DLD1 (cell line): Measurements from ENCODE around the gene IQSEC2.

ENCODE experiments used
- in situ Hi-C: cut with HindIII; loops from 2 replicates; pipeline ENCODE4 v1.10.0; 2017; ENCODE audit warnings: low sequenced_read_pairs

Gene IQSEC2

DNA sequence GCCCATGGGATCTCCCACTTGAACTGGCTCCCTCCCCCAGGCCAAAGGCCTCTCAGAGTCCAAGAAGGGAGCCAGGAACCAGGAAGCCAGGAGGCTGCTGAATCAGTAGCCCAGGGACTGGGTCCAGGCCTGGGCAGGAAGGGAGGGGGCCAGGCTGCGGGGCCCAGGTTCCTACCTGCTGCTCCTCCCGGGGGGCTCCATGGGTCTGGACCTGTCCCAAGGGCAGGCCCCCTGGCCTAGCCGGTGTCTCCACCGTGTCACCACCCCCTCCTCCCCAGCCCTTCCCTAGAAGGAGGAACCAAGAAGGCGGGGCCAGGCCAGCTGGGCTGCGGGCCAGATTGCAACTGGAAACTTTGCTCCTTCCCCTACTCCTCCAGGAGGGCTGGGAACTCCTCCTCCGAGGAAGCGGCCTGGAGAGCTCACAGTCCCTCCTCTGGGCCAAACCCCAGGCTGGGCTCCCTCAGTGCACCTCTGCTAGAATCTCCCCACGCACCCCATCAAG, at the start of gene IQSEC2:
Gene IQSEC2, minus strand, starts transcription at position 264 of the 502 bp plus-strand sequence.
- in situ Hi-C loops, result no loop called here

DNA sequence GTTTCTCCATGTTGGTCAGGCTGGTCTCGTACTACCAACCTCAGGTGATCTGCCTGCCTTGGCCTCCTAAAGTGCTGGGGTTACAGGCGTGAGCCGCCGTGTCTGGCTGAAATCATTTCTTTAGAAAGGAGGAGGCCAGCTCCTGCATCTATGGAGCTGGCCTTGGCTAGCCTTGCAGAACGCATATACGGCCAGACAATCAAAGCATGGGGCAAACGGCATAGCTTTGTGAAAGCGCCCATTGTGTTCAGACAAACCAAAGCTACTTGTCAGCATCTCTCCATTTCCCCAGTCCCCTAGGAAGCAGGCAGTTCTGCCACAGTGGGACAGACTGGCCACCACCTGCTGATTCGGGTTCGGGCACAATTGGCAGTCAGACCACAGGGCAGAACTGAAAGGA, 48.9 kb upstream of the IQSEC2 start:
- in situ Hi-C loops, result no loop called here

DNA sequence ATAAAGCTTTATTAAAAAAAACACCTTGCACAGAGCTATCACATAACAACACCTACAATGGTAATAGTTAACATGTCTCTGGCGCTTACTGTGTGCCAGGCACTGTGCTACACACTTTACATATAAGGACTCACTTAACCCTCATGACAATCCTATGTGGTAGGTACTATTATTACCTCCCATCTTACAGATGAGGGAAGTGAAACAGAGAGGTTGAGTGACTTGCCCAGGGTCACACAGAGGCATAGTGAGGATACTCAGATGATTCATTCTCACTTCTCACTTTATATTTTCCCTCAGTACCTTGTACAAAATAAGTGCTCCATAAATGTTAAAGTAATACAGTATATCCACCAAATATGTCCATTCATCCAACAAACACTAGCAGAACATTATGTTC, 43.4 kb upstream of the IQSEC2 start:
- in situ Hi-C loops, result no loop called here

DNA sequence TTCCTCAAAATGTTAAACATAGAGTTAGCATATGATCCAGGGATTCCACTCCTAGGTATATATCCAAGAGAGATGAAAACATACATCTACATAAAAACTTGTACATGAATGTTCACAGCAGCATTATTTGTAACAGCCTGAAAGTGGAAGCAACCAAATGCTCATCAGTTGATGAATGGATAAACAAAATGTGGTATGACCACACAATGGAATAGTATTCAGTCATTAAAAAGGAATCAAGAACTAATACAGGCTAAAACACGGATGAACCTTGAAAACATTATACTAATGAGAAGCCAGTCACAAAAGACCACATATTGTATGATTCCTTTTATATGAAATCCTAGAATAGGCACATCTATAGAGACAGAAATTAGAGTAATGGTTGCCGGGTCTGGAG, 42.7 kb upstream of the IQSEC2 start:
- in situ Hi-C loops, result no loop called here

DNA sequence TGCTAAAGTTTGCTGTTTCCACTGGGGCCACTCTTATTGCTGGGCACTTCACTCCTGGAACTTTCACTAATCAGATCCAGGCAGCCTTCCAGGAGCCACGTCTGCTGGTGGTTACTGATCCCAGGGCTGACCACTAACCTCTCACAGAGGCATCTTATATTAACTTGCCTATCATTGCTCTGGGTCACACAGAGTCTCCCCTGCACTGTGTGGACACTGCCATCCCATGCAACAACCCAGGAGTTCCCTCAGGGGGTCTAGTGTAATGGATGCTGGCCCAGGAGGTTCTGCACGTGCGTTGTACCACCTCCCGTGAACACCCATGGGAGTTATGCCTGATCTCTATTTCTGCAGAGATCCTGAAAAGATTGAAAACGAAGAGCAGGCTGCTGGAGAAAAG, 41.8 kb upstream of the IQSEC2 start:
- in situ Hi-C loops, result no loop called here

DNA sequence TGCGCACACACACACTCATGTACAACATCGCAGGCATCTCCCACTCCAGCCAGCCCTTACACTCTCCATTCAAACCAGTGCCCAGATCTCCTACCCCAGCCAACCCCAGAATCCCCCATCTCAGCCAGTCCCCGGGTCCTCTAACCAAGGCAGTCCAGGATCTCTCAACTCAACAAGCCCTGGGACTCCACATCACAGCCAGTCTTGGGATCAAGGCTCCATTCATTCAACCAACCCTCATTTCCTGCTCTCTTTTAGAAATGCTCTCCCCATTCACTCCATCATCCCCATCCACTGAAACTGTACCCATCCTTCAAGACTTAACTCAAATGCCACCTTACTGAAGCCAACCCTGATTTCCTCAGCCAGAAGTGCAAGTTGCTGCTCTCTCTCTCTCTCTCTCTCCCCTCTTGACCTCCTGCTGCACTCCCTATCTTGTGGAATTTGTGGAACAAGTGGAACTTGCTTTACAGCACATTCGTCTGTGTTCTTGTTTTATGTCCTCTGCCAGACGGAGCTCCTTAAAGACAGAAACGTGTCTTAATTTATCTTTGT, 40.6 kb upstream of the IQSEC2 start:
- in situ Hi-C loops, result no loop called here

DNA sequence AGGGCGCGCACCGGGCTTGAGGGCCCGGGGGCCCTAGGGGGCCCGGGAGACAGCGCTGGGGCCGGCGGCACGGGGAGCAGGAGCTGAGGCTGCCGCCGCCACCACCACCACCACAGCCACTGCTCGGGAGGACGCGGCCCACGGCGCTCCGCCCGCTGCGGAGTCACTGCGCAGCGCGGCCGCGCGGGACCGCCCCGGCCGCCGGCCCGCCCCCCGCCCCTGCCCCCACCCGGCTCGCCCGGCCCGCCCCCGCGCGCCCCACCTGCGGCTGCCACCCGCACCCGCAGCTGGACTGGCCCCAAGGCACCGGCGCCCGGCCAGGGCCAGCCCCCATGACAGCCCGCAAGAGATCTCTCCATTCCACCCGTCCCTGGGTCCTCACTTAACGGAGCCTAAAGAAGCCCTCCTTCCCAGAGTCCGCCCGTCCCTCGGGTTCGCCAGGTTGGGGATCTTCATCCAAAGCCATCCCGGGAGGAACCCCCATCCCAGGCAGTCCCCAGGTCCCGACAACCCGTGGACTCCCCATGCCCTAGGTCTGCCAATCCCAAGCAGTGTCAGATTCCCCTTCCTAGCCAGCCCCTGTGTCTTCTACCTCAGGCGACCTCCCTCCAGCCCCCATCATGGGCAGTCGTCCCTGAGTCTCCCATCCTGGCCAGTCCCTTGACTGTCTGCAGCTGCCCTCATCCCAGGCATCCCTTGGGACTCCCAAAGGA, 40.0 kb upstream of the IQSEC2 start:
- in situ Hi-C loops, result no loop called here

DNA sequence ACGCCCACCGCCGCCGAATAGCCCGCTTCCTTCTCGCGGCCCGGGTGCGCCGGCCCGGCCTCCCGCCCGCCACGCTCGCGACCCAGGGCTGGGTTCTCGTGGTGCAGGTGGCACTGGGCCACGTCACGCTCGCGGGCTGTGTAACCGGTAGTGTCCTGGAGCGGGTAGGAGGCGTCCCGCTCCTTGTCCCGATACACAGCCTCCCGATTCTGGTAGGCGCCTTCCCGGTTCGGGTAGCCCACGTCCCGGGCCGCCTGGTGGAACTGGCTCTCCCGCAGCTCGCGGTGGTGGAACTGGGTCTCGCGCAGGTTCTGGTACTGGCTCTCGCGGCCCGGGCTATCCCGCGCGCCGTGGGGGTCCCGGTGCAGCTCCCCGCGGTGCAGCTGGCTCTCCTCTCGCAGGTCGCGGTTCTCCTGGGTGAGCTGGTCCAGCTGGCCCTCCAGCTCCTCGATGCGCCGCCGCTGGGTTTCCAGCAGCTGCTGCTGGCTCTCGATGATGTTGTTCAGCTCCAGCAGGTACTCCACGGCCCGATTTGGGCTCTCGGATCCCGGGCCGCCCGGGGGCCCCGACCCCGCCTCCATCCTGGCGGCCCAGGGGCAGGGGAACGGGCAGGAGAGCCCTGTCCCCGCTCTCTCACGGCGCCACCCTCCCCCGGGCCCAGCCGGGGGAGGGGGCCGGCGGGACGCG, 39.3 kb upstream of the IQSEC2 start:
- in situ Hi-C loops, result no loop called here

DNA sequence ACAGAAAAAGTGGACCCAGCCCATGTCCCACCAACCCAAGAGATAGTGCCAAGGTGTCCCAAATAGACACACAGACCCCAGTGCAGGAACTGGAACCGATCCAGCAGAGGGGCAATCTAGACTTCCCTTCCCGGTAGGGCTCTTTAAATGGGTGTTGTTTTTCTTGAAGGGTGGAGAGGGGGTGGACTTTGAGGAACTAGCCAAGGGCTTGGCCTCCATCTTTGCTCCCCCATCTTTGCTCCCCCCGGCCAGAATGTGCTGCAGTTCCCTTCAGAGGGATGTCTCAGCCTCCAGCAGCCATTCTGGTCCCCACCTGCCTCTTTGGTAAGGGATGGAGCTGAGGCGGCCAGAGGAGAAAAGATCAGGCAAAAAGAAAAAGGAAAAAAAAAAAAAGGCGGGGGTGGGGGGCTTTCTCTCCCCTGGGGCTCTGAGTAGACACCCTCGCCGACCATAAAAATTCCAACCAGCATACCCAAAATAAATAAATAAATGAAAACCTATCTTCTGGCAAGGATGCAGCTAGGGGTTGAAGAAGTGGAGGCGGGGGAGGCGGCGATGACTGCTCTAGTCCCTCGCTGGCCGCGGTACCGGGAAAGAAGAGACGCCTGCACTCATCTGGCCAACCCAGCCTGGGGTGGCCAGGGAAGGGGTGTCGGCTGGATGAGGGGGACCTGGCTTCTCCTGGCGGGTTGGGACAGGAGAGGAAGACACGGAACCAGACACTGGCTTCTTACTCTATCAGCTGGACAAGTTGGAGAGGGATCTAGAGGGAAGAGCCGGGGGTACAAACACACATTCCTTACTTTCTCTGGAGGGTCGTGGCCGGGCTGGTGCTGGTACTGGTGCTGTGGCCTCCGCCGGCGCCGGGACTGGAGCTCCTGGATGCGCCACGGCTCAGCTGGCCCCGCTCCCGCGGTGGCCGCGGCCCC, 38.5 kb upstream of the IQSEC2 start:
- in situ Hi-C loops, result no loop called here

DNA sequence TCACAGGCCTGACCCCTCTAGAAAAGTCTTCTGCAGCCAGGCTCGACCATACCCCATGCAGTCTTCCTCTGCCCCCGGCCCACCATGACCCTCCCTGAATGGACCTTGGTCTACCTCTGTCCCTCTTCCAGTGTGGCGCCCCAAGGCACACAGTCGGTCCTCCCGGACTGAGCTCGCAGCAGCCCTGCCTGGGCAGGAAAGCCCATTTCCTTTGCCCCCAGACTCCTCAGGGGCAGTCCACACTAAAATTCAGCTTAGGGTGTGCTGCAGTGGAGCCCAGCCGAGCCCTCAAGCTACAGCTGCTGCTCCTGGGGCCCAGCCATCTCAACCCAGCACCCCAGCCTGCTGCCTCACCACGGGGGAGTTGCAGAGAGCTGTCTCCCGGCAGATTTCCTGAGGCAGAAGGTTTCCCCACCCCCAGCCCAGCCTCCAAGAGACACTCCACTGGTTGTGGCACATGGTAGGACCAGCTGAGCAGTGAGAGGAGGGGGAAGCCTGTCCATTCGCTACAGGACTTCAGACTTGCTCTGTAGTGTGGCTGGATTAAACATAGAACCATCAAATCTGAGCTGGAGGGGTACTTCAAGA, 37.5 kb upstream of the IQSEC2 start:
- in situ Hi-C loops, result no loop called here

DNA sequence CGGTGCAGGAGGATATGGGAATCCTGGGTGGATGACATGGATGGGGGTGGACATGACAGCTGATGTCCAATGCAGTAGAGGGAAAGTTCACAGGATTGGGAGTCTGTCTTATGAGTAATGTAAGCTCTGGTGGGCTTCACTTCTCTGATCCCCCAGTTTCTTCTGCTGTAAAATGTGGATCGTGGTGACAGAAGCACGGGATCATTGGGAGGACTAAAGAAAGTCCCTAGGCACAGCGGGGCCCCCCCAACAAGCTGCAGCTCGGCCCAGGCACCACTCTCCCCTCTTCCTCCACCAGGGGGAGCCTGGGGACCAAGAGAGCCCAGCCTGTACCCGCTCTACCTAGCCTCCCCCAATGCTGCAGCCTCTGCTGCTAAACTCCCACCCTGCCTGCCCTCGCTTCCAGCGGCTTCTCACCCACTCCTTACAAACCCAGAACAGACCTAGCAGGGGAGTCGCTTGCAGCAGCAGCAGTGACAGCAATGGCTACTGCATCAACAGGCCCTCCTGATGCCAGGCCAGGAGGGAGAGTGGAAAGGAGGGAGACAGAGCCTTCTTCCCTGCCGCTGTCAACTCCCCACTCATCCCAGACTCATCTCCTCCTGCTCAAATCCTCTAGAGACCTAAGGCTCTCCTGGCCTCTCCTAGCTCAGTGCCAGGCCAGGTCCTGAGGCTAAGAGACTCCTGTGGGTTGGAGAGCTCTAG, 36.1 kb upstream of the IQSEC2 start:
- in situ Hi-C loops, result no loop called here

DNA sequence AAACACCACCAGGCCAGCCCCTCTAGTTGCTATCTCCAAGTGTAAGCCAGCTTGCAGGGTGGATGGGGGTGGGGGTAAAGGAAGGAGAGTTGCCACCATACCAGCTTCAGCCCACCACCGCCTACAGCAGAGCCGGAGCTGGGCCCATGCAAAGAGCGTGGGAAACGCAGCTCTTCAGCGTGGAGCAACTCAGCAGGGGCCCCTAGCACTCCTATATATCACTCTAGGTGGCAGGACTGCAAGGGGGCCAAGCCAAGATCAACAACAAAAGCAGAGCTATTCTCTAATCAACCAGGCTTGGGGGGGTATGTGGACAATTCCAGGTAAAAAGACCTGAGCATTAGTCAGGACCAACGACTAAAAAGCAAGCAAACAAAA, 35.5 kb upstream of the IQSEC2 start:
- in situ Hi-C loops, result no loop called here

DNA sequence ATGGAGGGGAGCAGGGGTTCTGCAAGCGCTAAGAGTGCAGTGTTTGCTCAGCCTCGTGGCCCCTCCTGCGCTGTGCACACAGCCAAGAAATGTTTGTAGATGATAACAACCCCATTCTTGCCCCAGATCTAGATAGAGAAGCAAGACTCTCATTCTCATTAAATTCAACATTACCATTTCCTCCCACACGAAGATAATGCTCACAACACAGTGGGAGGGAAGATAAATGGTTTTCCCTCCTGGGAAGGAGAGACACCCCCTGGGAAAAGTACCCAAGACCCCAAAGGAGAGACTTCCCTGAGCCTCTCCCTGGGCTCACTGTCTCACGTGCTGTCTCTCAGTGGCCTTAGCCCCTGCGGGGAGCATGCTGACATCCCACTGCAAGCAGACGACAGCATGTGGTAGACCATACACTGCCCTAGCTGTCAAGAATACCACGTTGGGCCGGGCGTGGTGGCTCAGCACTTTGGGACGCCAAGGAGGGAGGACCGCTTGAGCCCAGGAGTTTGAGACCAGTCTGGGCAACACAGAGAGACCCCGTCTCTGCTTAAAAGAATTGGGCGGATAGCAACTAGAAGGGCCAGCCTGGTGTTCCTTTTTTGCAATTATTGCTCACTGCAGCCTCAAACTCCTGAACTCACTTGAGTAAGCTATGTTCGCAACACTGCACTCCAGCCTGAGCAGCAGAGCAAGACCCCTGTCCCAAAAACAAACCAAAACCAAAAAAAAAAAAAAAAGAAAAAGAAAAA, 34.9 kb upstream of the IQSEC2 start:
- in situ Hi-C loops, result no loop called here

DNA sequence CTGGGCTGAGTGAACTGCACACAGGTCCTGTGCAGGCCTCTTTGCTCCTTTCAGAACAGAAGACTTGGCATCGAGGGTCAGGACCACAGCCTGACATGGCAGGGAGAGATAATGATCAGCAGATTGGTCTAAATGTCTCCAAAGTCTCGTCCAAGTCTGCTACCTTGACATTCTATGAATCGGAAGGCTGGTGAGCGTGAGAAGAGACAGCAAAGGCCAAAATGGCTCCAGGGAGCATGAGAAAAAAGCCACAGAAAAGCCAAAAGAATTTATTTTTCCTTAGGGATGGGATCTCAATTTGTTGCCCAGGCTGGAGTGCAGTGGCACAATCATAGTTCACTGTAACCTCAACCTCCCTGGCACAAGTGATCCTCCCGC, 32.3 kb upstream of the IQSEC2 start:
- in situ Hi-C loops, result no loop called here

DNA sequence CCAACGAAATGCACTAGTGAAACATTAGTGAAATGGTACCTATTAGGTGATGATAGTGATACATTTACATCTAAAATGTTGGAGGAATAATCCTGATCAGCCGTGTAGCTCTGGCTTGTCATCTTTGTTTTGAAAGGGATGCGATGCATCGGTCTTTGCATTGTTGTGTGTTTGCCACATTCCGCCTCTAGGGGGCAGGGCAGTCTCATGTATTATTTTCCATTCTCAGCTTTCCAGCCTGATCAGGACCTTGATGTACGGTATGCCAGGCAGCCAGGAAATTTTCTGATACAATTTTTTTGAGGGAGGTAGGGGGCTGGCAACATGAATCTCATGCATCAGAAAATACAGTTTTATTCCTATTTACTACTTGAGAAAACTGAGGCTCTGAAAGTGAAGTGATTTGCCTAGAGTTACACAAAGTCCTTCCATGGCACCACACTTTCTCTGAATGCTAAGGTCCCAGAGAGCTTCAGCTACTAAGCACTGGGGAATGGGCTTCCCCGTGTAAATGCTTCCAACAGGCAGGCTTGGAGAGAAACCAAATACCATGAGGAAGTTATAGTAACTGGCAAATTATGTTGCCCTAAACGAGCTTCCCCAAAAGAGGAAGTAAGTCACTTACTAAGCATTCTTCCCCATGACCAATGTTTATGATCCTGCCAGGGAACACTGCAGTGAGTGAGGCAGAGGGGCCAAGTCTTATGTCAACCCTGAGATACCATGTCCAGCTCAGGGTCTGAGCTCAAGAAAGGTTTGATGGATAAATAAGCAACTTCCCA, 31.8 kb upstream of the IQSEC2 start:
- in situ Hi-C loops, result no loop called here

DNA sequence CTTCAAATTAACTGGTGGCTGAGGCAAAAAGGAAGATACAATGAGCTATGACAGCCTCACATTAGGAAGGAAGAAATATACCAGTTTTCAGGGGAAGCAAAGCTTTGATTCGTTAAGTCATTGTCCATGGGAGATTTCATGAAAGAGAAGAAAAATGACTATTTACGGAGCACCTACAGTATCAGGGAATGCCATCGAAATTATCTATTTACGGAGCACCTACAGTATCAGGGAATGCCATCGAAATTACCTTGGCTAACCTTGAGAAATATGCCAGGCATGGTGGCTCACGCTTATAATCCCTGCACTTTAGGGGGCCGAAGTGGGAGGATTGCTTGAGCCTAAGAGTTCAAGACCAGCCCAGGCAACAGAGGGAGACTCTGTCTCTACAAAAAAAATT, 28.5 kb upstream of the IQSEC2 start:
- in situ Hi-C loops, result no loop called here

DNA sequence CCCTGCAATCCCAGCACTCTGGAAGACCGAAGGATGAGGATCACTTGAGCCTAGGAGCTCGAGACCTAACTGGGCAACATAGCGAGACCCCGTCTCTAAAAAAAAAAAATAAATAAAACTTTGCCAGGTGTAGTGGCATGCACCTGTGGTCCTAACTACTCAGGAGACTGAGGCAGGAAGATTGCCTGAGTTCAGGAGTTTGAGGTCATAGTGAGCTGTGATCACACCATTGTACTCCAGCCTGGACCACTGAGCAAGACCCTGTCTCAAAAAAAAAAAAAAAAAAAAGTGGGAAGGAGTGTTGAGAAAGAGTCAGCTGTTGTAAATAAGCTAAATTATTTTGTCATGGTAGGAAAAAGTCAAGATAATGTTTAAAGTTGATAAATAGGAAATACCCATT, 27.5 kb upstream of the IQSEC2 start:
- in situ Hi-C loops, result no loop called here

DNA sequence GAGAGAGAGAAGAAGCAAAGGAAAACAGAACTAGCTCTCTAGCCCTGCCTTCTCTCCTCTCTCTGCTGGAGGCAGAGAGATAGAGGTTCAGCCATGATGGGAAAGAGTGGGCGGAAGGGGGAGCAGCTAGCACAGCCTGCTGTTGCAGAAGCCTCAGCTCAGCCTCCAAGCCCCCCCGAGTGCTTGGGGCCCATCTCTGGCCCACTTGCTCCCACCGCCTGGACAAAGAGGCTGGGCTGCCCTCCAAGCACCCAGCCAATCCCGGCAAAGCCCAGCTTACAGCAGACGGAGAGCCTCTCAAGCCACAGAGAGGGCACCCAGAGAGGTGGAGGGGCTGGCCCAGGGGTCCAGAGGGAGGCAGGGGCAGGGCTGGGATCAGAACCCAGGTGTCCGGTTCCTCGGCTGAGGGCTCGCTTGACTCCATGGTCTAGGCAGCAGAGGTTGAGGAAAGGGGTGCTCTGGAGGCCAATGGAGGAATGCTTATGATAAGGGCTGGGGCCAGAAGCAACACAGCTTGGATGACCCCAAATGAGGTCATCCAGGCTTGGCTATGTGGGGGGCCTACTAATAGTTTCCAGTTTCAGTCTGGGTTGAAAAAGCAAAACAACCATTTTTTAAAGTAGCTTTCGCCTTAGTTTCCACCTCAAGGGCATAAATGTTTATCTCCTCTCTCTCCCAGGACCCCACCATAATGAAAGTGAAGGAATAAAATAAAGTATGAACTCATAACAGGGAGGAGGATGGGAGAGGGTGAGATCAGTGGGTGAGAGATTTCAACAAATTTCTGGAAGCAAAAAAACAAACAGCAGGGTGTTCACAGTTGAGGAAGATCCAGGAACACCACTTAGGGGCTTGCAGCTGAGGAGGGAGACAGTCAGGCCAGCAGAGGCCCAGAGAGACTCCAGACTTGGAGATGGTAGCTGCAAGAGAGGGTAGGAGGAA, 24.9 kb upstream of the IQSEC2 start:
- in situ Hi-C loops, result no loop called here
